ENCODE data around the gene CYBA.

Gene CYBA

GRCh38 chr16:88661468-88661867 is 10.6 kb upstream of the CYBA start:
- DNase-seq: no peak

DNA sequence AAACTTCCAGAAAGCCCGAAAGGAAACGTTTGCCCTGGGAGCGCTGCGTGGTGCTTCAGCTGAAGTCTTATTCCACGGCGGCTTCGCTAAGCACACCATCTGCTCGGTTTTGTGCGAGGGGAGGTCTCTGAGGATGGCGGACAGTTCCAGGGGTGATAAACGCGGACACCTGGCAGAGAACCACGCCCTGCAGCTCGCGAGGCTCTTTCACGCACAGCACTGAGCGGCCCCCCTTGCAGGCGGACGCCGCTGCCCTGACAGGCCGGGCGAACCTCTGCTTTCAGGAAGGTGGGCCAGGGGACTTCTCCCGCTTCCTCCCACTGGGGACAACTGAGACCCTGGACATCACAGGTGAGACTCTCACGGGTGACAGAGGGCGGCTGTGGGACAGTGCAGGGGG is 8.3 kb upstream of the CYBA start:
- no peak for DNase-seq

DNA sequence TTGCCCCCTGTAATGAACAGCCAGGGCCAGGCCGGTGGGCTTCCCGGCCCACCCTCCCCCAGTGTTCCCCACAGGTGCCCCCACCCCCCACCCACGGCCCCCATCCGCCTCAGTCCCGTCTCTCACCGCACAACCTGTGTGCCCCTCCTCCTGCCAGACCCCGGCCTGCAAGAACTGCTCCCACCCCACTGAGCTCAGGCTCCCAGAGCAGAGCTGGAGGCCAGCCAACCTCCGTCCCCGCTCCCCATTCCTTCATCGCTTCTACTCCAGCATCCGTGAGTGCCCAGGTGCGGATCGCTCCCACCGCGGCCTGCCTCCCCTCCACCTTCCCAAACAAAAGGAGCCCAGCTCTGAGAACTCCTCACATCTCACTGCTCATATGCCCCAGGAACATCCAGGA is 7.9 kb upstream of the CYBA start:
- DNase-seq: no peak

- no peak for DNase-seq
Measured at GRCh38 chr16:88657371-88657770, 6.5 kb upstream of the CYBA start.

DNA sequence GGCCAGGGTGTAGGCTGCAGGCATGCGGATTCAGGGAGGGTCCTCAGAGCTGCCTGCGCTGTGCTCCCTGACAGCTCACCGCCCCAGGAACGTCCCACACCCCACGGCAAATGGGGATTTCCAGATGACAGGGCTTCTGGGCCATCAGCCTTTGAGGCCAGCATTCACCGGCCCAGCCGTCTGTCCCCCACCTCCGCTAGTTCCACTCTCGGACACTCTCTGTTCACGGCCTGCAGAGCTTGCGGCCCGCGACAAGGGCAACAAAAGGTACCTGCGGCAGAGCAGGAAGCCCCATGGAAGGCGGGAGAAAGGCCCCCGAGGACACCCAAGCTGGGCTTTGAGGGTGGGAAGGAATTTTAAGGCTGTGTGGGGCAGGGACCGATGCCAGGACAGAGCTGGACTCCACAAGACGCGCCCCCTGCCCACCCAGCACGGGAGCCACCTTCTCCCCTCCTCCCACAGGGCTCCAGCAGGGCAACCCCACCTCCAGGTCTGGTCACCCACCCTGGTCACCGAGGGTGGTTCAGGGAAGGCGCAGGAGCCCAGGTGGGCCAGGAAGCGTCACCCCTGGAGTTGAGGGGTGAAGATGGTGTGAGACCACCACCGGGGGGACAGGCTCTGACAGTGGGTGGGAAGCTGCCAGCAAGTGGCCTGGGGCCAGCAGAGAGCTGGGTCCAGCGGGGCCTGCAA is 5.6 kb upstream of the CYBA start:
- no peak for DNase-seq

DNA sequence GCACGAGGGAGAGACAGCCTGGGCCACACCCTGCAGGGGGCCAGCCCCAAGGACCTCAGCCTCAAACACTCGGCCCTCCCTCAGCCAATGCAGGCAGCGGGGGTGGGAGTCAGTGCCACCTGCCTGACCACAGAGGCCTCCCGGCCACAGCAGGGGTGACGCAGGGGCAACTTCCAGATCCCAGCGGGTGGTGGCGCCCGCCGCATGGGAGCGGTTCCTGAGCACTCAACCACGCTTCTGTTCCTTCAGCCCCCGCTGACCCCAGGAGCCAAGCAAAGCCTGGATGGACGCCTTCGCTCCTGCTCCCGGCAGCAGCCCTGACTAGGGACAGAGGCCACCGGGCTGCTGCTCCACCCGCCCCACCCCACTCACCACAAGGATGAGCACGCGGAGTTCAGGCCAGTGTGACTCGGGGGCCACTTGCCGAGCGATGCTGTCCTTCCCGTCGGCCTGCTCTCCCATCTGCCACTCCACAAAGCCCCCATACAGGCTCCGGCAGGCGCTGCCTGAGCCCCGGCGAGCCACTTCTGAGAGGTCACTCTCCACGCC is 5.0 kb upstream of the CYBA start:
- DNase-seq: no peak

DNA sequence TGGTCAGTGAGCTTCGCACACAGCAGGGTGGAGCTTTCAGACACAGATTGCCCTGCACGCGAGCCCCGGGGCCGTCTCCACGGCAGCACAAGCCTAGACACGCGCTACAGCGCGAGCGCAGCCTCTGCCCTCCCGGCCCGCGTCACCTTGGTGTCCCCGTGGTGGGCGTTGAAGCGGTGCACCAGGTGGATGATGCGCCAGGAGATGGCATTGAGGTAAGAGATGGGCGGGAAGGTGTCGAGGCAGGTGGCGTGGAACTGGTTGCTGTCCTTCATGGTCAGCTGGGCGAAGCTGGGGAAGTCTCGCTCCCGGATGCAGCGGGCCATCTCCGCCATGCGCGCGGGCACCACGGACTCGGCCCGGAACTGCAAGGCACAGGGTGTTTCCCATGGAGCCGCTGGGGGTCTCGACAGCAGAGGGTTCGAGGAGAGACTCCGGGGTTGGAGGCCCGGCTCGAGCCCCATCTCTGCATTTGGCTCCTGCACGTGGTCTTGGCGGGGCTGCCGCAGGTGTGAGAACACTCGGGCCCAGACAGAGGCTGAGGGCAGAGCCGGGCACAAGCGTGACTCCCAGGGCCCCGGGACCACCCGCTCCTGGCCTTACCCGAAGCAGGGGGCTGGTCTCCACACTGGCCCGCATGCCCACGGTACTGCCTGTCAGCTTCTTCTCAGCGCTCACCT is 4.3 kb upstream of the CYBA start:
- no peak for DNase-seq

GRCh38 chr16:88654363-88655052 is 3.7 kb upstream of the CYBA start:
- no peak for DNase-seq

- no peak for DNase-seq
Measured at GRCh38 chr16:88653596-88654362, 2.9 kb upstream of the CYBA start.

GRCh38 chr16:88653101-88653500 is 2.2 kb upstream of the CYBA start:
- no peak for DNase-seq

- no peak for DNase-seq
Measured at GRCh38 chr16:88652762-88653063, 1.9 kb upstream of the CYBA start.

DNA sequence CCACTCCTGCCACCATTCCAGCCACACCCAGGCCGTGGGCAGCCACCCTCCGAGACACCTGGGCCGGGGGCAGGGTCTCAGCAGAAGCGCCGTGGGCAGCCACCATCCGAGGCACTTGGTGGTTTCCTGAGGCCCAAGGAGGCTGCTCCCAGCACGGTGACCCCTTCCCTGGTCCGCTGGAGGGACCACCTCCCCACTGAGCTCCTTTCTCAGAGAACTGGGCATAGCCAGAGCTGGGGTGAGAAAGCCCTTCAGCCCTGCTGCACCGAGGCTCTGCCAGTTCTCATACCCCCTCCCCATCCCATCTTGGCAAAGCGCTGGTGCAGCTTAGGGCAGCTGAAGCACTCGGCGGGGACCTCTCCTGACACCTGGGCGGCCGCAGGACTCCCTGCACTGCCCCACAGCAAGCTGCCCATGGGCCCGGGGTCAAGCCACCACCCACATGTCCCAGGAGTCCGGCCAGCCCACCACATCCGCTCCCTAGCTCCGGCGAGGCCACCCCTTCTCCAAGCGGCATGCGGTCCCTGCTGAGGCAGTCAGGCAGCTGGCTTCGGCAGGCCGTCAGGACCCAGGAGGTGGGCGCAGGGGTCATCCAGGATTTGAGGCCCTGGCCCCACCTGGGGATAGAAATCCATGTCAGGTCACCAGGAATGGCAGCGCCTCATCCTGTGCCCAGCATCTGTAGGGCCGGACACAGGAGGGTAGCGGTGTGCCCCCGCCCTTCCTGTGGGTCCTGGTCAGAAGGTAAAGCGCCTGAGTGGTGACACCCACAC is 1.3 kb upstream of the CYBA start:
- DNase-seq: no peak

DNA sequence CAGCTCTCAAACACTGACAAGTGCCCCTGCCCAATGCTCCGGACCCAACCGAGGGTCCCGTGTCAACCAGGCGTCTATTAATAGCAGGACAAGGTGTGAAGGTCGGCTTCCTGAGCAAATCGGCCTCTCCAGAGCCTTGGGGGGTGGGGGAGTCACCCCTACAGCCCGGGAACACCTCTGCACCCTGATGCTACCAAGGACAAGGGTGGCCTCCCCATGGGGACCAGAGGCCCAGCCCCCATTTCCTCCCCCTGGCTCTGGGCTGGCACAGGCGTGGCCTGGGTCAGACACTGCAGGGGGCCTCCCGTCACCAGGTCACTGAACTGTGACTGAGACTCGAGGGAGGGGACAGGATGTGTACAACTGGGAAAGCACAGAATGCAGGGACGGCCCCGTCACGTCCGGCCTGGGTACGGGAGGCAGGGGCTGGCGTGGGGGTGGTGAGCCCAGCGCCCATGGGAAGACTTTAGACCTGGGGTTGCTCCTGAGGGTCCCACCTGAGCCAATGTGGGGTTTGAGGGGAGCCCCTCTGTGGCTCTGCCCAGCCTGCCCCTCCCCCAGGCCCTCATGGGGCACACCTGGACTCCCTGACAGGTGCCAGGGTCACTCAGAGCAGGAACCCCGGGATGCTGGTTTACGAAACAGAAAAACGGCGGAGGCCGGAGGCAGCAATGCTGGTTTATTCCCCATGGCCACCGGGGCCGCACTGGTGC is 579 bp upstream of the CYBA start:
- peak; percentile 61 for DNase-seq

DNA sequence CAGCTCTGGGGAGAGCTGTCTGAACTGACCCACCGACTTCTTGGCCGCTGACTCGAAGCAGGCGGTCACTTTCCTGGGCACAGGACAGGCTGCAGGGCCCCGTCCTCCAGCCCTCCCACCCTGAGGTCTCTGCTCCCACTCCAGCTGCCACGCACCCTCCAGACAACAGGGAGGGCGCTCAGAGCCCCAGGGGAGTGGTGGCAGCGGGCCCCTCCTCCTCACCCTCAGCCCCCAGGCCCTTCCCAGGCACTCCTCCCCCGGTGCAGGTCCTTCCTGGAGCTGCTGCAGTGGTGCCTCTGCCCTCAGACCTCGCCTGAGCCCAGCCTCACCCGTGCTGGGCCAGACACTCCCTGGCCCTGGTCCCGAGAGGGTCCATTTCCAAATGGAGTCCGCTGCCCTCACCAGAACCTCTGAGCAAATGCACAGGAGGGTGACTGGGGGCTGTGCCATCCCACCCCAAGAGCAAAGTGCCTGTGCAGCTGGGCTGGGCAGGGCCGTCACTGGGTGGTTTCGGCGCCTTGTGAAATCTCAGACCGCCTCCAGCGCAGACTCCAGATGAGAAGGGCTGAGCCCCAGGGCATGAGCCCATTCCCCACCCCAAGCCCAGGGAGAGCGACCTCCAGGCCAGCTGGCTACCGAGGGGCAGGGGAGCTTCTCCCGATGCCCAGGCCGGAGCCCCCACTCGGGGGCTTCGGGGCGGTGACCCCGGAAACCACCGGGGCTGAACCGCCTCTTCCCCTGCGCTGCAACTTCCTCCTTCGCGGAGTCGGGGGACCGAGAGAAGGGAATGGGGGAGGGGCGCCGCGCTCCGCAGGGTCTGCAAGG is 717 bp downstream of the CYBA start:
- peak; percentile 74 for DNase-seq

- DNase-seq: no peak
Measured at GRCh38 chr16:88649195-88649923, 1.5 kb downstream of the CYBA start.

GRCh38 chr16:88647178-88648070 is 3.4 kb downstream of the CYBA start:
- DNase-seq: no peak

- no peak for DNase-seq
Measured at GRCh38 chr16:88646345-88647034, 4.4 kb downstream of the CYBA start.

- DNase-seq: no peak
Measured at GRCh38 chr16:88645941-88646340, 4.9 kb downstream of the CYBA start.

DNA sequence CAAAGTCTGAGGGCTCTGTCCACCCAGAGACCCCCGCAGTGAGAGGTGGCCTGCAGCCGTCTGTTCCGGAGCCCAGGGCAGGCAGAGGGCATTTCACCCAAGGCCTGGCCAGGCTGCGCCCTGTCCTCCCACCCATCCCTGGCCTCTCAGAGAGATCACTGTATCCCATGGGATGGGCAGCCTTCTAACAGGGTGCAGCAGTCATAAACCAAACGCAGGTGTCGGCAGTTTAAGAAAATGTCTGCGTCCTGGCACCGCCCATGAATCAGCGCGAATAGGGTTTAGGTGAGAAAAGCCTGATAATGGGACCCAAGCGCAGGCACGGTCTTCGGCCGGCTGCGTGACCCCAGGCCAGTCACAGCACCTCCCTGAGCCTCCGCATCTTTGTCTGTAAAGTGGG is 5.4 kb downstream of the CYBA start:
- DNase-seq: no peak
